ENCODE data around the gene MAGED1. TPM values are rescaled to one million over a fixed set of nuclear protein-coding genes. Genes with fewer than 3 reads are reported as not detected.
"Not testable (repeated sequence)": the region's sequence is repeated elsewhere in the genome, so short reads cannot be mapped to it uniquely, and the experiment has no call there.

MAGED1 gene
- total RNA-seq, 1 donor from 2014 or later, result 76.9 TPM

GRCh38 chrX:51894697-51895336 is 1.4 kb downstream of the MAGED1 start:
- DNase-seq (ENCODE audit: low spot score), result peak; percentile 44
- ATAC-seq, result peak; percentile 53

- DNase-seq (ENCODE audit: low spot score), result no peak
Observed at GRCh38 chrX:51896626-51897025, 3.2 kb downstream of the MAGED1 start.

GRCh38 chrX:51899741-51900140 is 6.3 kb downstream of the MAGED1 start:
- DNase-seq (ENCODE audit: low spot score) (no peak), ATAC-seq (no peak)

More at GRCh38 chrX:51896626-51897025, 3.2 kb downstream of the MAGED1 start:
- no peak for ATAC-seq

GRCh38 chrX:51902510-51903050 is 9.2 kb downstream of the MAGED1 start:
- ATAC-seq (no peak), DNase-seq (ENCODE audit: low spot score) (no peak)

GRCh38 chrX:51905152-51905551 is 11.7 kb downstream of the MAGED1 start:
- not testable (repeated sequence) for ATAC-seq; DNase-seq (ENCODE audit: low spot score)

- no peak for DNase-seq (ENCODE audit: low spot score)
- ATAC-seq, result no peak
Observed at GRCh38 chrX:51905711-51906110, 12.3 kb downstream of the MAGED1 start.

- ATAC-seq (no peak), DNase-seq (ENCODE audit: low spot score) (no peak)
Observed at GRCh38 chrX:51917604-51918003, 24.2 kb downstream of the MAGED1 start.

GRCh38 chrX:51922561-51922960 is 29.1 kb downstream of the MAGED1 start:
- DNase-seq (ENCODE audit: low spot score) (no peak), ATAC-seq (no peak)

GRCh38 chrX:51931566-51932150 is 38.2 kb downstream of the MAGED1 start:
- DNase-seq (ENCODE audit: low spot score) (no peak), ATAC-seq (no peak)

Other genes with a start within 250 kb of the MAGED1 start
- not detected for gene CENPVL2, start 210.8 kb upstream of the MAGED1 start, total RNA-seq
- not detected for gene CENPVL1, start 183.1 kb upstream of the MAGED1 start, total RNA-seq
- 8.6 TPM for gene GSPT2, start 150.2 kb upstream of the MAGED1 start, total RNA-seq
- 1.3 TPM for gene MAGED4B, start 175.6 kb downstream of the MAGED1 start, total RNA-seq